IMR-90 (cell line): ENCODE measurements around the gene NFKBIA.

ENCODE experiments used
- BHLHE40 ChIP-seq: fragments of 150-350 bp; IDR thresholded peaks from 2 replicates; pipeline ENCODE4 v1.6.1; 2016; ENCODE audit warnings: mild to moderate bottlenecking, low read depth, low read length
- CTCF ChIP-seq: conservative IDR thresholded peaks from 2 replicates; pipeline ENCODE4 v1.5.1; 2012; ENCODE audit warnings: mild to moderate bottlenecking, low read depth, low read length, improper control_type of control experiment
- MAFK ChIP-seq: IDR thresholded peaks from 2 replicates; pipeline ENCODE4 v1.6.1; 2012; ENCODE audit warnings: low read depth, low read length, improper control_type of control experiment
- MXI1 ChIP-seq: IDR thresholded peaks from 2 replicates; pipeline ENCODE4 v1.6.1; 2012; ENCODE audit warnings: low read depth, mild to moderate bottlenecking, low read length, moderate library complexity, borderline replicate concordance
- NFE2L2 ChIP-seq: fragments of 150-350 bp; IDR thresholded peaks from 2 replicates; pipeline ENCODE4 v1.6.1; 2016; ENCODE audit warnings: low read depth, mild to moderate bottlenecking, low read length
- POLR2A ChIP-seq: IDR thresholded peaks from 2 replicates; pipeline ENCODE4 v1.6.1; 2012; ENCODE audit warnings: mild to moderate bottlenecking, low read depth, low read length
- RAD21 ChIP-seq: IDR thresholded peaks from 2 replicates; pipeline ENCODE4 v1.6.1; 2012; ENCODE audit warnings: low read length, improper control_type of control experiment
- RFX5 ChIP-seq: IDR thresholded peaks from 2 replicates; pipeline ENCODE4 v1.8.0; 2012; ENCODE audit warnings: low read depth, mild to moderate bottlenecking, low read length, moderate library complexity
- SMC3 ChIP-seq: fragments of 150-350 bp; IDR thresholded peaks from 2 replicates; pipeline ENCODE4 v1.6.1; 2016; ENCODE audit warnings: low read depth, mild to moderate bottlenecking, antibody characterized with exemption, low read length, moderate library complexity
- USF2 ChIP-seq: fragments of 150-350 bp; IDR thresholded peaks from 2 replicates; pipeline ENCODE4 v1.6.1; 2017; ENCODE audit warnings: mild to moderate bottlenecking, antibody characterized with exemption, low read length, low read depth

- TF ChIP-seq RAD21 (no peak), CTCF (no peak), USF2 (no peak), POLR2A (no peak), RFX5 (no peak), MXI1 (no peak), MAFK (no peak), BHLHE40 (no peak), NFE2L2 (no peak), SMC3 (no peak)
Observed at GRCh38 chr14:35425850-35426249, 21.3 kb upstream of the NFKBIA start.
